Tibial artery (tissue), 4 donors: Measurements from ENCODE around the gene BAIAP2.

Source experiments
- DNase-seq, 2 donors: peaks; one replicate each; pipeline ENCODE4 v3.0.0-alpha.2; 2019
- H3K27ac ChIP-seq, 2 donors: fragments of 200-600 bp; sonication (generic) in 1 of 2; 1 replicate in 1 of 2; 2 replicates in 1 of 2; pipeline ENCODE4 v1.5.1; 2018 to 2019; ENCODE audit warnings: mild to moderate bottlenecking in 1 of 2
- H3K27me3 ChIP-seq, 2 donors: fragments of 200-600 bp; sonication (generic) in 1 of 2; one replicate each; pipeline versions ENCODE4 v1.5.1 to v1.6.0; 2016 to 2019
- H3K36me3 ChIP-seq, 3 donors: fragments of 200-600 bp; sonication (generic) in 2 of 3; one replicate each; pipeline ENCODE4 v1.5.1; 2016 to 2019; ENCODE audit warnings: mild to moderate bottlenecking in 2 of 3
- H3K4me1 ChIP-seq, 4 donors: fragments of 200-600 bp; sonication (generic) in 2 of 4; 1 replicate in 3 of 4; 2 replicates in 1 of 4; pipeline ENCODE4 v1.5.1; 2016 to 2019
- H3K4me3 ChIP-seq, 2 donors: fragments of 200-600 bp; sonication (generic) in 1 of 2; 1 replicate in 1 of 2; 2 replicates in 1 of 2; pipeline ENCODE4 v1.5.1; 2018 to 2019; ENCODE audit warnings: mild to moderate bottlenecking in 2 of 2
- H3K9me3 ChIP-seq, 3 donors: fragments of 200-600 bp; sonication (generic) in 1 of 3; one replicate each; pipeline ENCODE4 v1.5.1; 2016 to 2019
- CTCF ChIP-seq, 2 experiments: fragments of 200-600 bp in 1 of 2; fragments of 450-650 bp in 1 of 2; IDR thresholded peaks; one replicate each; pipeline ENCODE4 v1.5.1; 2017 to 2019; ENCODE audit warnings: antibody characterized with exemption in 2 of 2, mild to moderate bottlenecking in 1 of 2, moderate library complexity in 1 of 2
- intact Hi-C: fragments of 100-400 bp; cut with DNase I; formaldehyde crosslinking; loops from one replicate; pipeline ENCODE4 v1.15.0; 2023; ENCODE audit warnings: low total_unique reads

The BAIAP2 gene

GRCh38 chr17:81091774-81092517 is 57.0 kb downstream of the BAIAP2 start:
- Histone ChIP-seq H3K4me1 (peaks cover 0 to 23% (median 18%) of the 10 kb centered on the region in 4 donors), H3K27me3 (no peaks in the 10 kb centered on the region), H3K9me3 (no peaks in the 10 kb centered on the region), H3K27ac (no peak overlapping the region), H3K4me3 (no peak overlapping the region), H3K36me3 (peaks cover 0 to 19% (median 0%) of the 10 kb centered on the region in 3 donors)
- no peak for TF ChIP-seq CTCF (IDR thresholded peaks at IDR 0.05)
- intact Hi-C loops: loop anchor here (5.0 kb wide), 1 partner anchor 55 kb away; the partner anchor contains the start of gene BAIAP2
- DNase-seq: no peak

GRCh38 chr17:81092518-81093095 is 57.7 kb downstream of the BAIAP2 start:
- Histone ChIP-seq H3K4me3 (no peak overlapping the region), H3K27me3 (no peaks in the 10 kb centered on the region), H3K36me3 (peaks cover 0 to 12% (median 0%) of the 10 kb centered on the region in 3 donors), H3K4me1 (peaks cover 0 to 30% (median 24%) of the 10 kb centered on the region in 4 donors), H3K9me3 (no peaks in the 10 kb centered on the region), H3K27ac (no peak overlapping the region)
- no peak for TF ChIP-seq CTCF (IDR thresholded peaks at IDR 0.05)
- no peak for DNase-seq
- intact Hi-C loops: loop anchor here (5.0 kb wide), 1 partner anchor 55 kb away; the partner anchor contains the start of gene BAIAP2

- Histone ChIP-seq H3K36me3 (no peaks in the 10 kb centered on the region), H3K4me3 (no peak overlapping the region), H3K4me1 (peaks cover 0 to 36% (median 29%) of the 10 kb centered on the region in 4 donors), H3K27me3 (no peaks in the 10 kb centered on the region), H3K9me3 (no peaks in the 10 kb centered on the region), H3K27ac (peak overlapping the region in 1 of 2 donors; percentile 22)
- DNase-seq: no peak
- intact Hi-C loops: loop anchor here (5.0 kb wide), 1 partner anchor 57 kb away; the partner anchor contains the start of gene BAIAP2
- TF ChIP-seq CTCF (IDR thresholded peaks at IDR 0.05): no peak
Observed at GRCh38 chr17:81093619-81094508, 58.9 kb downstream of the BAIAP2 start.

GRCh38 chr17:81094509-81095382 is 59.8 kb downstream of the BAIAP2 start:
- H3K9me3 ChIP-seq: no peaks in the 10 kb centered on the region
- peaks cover 0 to 36% (median 29%) of the 10 kb centered on the region in 4 donors for H3K4me1 ChIP-seq
- H3K36me3 ChIP-seq: peaks cover 0 to under 1% (median 0%) of the 10 kb centered on the region in 3 donors
- peak overlapping the region; percentile 22 to 46 for H3K27ac ChIP-seq
- no peaks in the 10 kb centered on the region for H3K27me3 ChIP-seq
- no peak for TF ChIP-seq CTCF (IDR thresholded peaks at IDR 0.05)
- H3K4me3 ChIP-seq: peak overlapping the region in 1 of 2 donors; percentile 8
- peak; percentile 84 to 90 for DNase-seq
- intact Hi-C loops: loop anchor here (5.0 kb wide), 1 partner anchor 57 kb away; the partner anchor contains the start of gene BAIAP2
